Measurements from ENCODE around the gene CDKL2.
"Not testable (repeated sequence)": the region's sequence is repeated elsewhere in the genome, so short reads cannot be mapped to it uniquely, and the experiment has no call there.

The CDKL2 gene

GRCh38 chr4:75547647-75548387 lies 82.5 kb downstream of the CDKL2 start:
- no peak for DNase-seq

- no peak for DNase-seq
Measured at GRCh38 chr4:75545526-75545925, 84.8 kb downstream of the CDKL2 start.

GRCh38 chr4:75544870-75545269 lies 85.5 kb downstream of the CDKL2 start:
- no peak for DNase-seq

GRCh38 chr4:75544220-75544619 lies 86.1 kb downstream of the CDKL2 start:
- DNase-seq = not testable (repeated sequence)

- DNase-seq = no peak
Measured at GRCh38 chr4:75542824-75543223, 87.5 kb downstream of the CDKL2 start.

- DNase-seq = not testable (repeated sequence)
Measured at GRCh38 chr4:75537308-75537707, 93.0 kb downstream of the CDKL2 start.

- DNase-seq = not testable (repeated sequence)
Measured at GRCh38 chr4:75533926-75534325, 96.4 kb downstream of the CDKL2 start.

GRCh38 chr4:75533339-75533887 lies 96.9 kb downstream of the CDKL2 start:
- not testable (repeated sequence) for DNase-seq

- DNase-seq = not testable (repeated sequence)
Measured at GRCh38 chr4:75531536-75532143, 98.7 kb downstream of the CDKL2 start.

- DNase-seq = no peak
Measured at GRCh38 chr4:75530556-75531322, 99.6 kb downstream of the CDKL2 start.

Data from NCI-H2029 treated with DMSO at 0.1 percent for 48 hours (cell line).